HepG2 (cell line): ENCODE results near the gene HPS3. TPM values are rescaled to one million over a fixed set of nuclear protein-coding genes. Genes with fewer than 3 reads are reported as not detected.

Experiments used
- GZF1 ChIP-seq: sonication (generic); formaldehyde crosslinking; IDR thresholded peaks from 2 replicates; pipeline ENCODE4 v1.5.1; 2020; ENCODE audit warnings: mild to moderate bottlenecking, missing genetic modification reagents
- HDAC6 ChIP-seq: fragments of 200-600 bp; sonication (generic); IDR thresholded peaks from 2 replicates; pipeline ENCODE4 v1.7.0; 2017; ENCODE audit warnings: mild to moderate bottlenecking, antibody characterized with exemption, low read length, low read depth
- HOXA5 ChIP-seq: sonication (generic); formaldehyde crosslinking; IDR thresholded peaks from 2 replicates; pipeline ENCODE4 v1.4.0; 2020; ENCODE audit warnings: missing genetic modification reagents
- NCOA1 ChIP-seq: sonication (generic); formaldehyde crosslinking; IDR thresholded peaks from 2 replicates; pipeline ENCODE4 v1.9.0; 2021; ENCODE audit warnings: missing genetic modification reagents
- RARA ChIP-seq: IDR thresholded peaks from 2 replicates; pipeline ENCODE4 v1.6.1; 2016; ENCODE audit warnings: missing genetic modification reagents, missing compliant biosample characterization
- RFX1 ChIP-seq: fragments of 450-650 bp; IDR thresholded peaks from 2 replicates; pipeline ENCODE4 v1.6.1; 2017
- SCMH1 ChIP-seq: sonication (generic); formaldehyde crosslinking; IDR thresholded peaks from 2 replicates; pipeline ENCODE4 v1.9.0; 2021; ENCODE audit warnings: missing genetic modification reagents, mild to moderate bottlenecking, borderline replicate concordance
- STAG1 ChIP-seq: sonication (generic); formaldehyde crosslinking; IDR thresholded peaks from 2 replicates; pipeline ENCODE4 v1.4.0; 2020; ENCODE audit warnings: missing genetic modification reagents
- ZKSCAN8 ChIP-seq: IDR thresholded peaks from 2 replicates; pipeline ENCODE4 v1.6.1; 2016; ENCODE audit warnings: borderline replicate concordance, missing genetic modification reagents, missing compliant biosample characterization
- ZNF282 ChIP-seq: fragments of 450-650 bp; IDR thresholded peaks from 2 replicates; pipeline ENCODE4 v1.6.1; 2018; ENCODE audit not compliant: partially characterized antibody
- ZNF660 ChIP-seq: sonication (generic); formaldehyde crosslinking; IDR thresholded peaks from 2 replicates; pipeline ENCODE4 v1.5.1; 2020; ENCODE audit warnings: mild to moderate bottlenecking, low read depth, missing genetic modification reagents, borderline replicate concordance
- ZSCAN30 ChIP-seq: sonication (generic); formaldehyde crosslinking; IDR thresholded peaks from 2 replicates; pipeline ENCODE4 v1.5.0; 2020; ENCODE audit warnings: mild to moderate bottlenecking, missing genetic modification reagents
- ZSCAN31 ChIP-seq: sonication (generic); formaldehyde crosslinking; IDR thresholded peaks from 2 replicates; pipeline ENCODE4 v1.5.0; 2020; ENCODE audit warnings: low read depth, mild to moderate bottlenecking, missing genetic modification reagents
- polyA plus RNA-seq, 8 experiments: library from polyadenylated mRNA; depleted of rRNA in 3 of 8; stranded (reverse) in 7 of 8; unstranded in 1 of 8; fragments of >200 nt; fragmentation: Illumina TruSeq in 4 of 8; extraction: Trizol in 4 of 8; gene quantifications; 2 replicates each; pipeline versions ENCODE4 v1.2.1 to v1.2.3, GENCODE V29; 2011 to 2016; ENCODE audit warnings: low read depth in 4 of 8, missing spikeins in 1 of 8, mixed read lengths in 1 of 8; ENCODE audit not compliant: insufficient read depth in 1 of 8
- total RNA-seq, 5 experiments: library from RNA; depleted of rRNA; stranded (reverse); fragments of >200 nt; fragmentation: Illumina TruSeq; extraction: Trizol; gene quantifications; 2 replicates each; pipeline ENCODE4 v1.2.3, GENCODE V29; 2016; ENCODE audit warnings: low read depth in 1 of 5
- TF ChIP-seq, protein P1 (sequence below): sonication (generic); formaldehyde crosslinking; conservative IDR thresholded peaks from 2 replicates; pipeline ENCODE4 v1.4.0; 2020; ENCODE audit warnings: missing genetic modification reagents
- TF ChIP-seq, protein P2 (sequence below): IDR thresholded peaks from 2 replicates; pipeline ENCODE4 v1.6.1; 2016; ENCODE audit warnings: missing compliant biosample characterization, missing genetic modification reagents, borderline replicate concordance
- TF ChIP-seq, protein P3 (sequence below): IDR thresholded peaks from 2 replicates; pipeline ENCODE4 v1.6.1; 2016; ENCODE audit warnings: missing biosample characterization, missing genetic modification reagents, low read depth
- TF ChIP-seq, protein P4 (sequence below): IDR thresholded peaks from 2 replicates; pipeline ENCODE4 v1.6.1; 2016; ENCODE audit warnings: low read depth, borderline replicate concordance
- TF ChIP-seq, protein P5 (sequence below): sonication (generic); formaldehyde crosslinking; IDR thresholded peaks from 2 replicates; pipeline ENCODE4 v1.8.0; 2022; ENCODE audit warnings: missing genetic modification reagents, mild to moderate bottlenecking, moderate library complexity, borderline replicate concordance
- TF ChIP-seq, protein P6 (sequence below): sonication (generic); formaldehyde crosslinking; IDR thresholded peaks from 2 replicates; pipeline ENCODE4 v1.4.0; 2020; ENCODE audit warnings: missing genetic modification reagents, borderline replicate concordance

HPS3 gene
- total and polyA plus RNA-seq, 2 of the 13 experiments (the other 11 are each of a cell fraction or from before 2014, with no cell fraction given), result 9.5 to 18.9 TPM

DNA sequence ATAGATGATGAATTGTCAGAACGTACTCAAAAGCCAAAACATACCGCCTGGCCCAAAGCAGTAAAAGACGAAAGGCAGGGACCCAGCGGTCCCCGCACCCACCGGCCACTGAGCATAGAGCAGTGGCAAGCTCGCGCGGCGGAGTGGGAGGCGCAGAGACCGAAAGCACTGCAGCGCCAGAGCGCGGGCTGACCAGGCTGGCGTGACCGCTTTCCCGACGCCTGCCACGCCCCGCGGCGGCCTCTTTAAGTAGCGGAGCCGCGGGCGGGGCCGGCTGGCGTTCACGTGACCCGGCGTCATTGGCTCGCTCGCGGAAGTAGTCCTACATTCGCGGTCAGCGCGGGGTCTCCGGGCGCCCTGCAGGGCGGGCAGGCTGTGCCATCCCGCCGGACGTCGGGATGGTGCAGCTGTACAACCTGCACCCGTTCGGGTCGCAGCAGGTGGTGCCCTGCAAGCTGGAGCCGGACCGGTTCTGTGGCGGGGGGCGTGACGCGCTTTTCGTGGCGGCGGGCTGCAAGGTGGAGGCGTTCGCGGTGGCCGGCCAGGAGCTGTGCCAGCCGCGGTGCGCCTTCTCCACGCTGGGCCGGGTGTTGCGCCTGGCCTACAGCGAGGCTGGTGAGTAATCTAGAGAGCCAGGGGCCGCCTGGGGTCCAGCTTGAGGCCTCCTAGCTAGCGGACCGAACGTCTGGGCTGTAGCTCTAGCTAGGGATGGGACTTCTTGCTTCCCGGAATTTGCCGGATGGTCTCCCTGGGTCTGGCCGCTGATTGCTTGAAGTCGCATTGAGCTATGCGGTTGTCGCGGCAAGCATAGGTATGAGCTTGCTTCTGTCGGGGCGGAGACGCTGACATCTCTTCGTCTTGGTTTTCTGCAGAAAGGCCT is at the start of gene HPS3 (continued):
- TF ChIP-seq GZF1 (CRISPR knock-in tag), result no peak
- TF ChIP-seq, protein P1, sequence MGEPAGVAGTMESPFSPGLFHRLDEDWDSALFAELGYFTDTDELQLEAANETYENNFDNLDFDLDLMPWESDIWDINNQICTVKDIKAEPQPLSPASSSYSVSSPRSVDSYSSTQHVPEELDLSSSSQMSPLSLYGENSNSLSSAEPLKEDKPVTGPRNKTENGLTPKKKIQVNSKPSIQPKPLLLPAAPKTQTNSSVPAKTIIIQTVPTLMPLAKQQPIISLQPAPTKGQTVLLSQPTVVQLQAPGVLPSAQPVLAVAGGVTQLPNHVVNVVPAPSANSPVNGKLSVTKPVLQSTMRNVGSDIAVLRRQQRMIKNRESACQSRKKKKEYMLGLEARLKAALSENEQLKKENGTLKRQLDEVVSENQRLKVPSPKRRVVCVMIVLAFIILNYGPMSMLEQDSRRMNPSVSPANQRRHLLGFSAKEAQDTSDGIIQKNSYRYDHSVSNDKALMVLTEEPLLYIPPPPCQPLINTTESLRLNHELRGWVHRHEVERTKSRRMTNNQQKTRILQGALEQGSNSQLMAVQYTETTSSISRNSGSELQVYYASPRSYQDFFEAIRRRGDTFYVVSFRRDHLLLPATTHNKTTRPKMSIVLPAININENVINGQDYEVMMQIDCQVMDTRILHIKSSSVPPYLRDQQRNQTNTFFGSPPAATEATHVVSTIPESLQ (CRISPR knock-in tag), result no peak
- TF ChIP-seq, protein P2, sequence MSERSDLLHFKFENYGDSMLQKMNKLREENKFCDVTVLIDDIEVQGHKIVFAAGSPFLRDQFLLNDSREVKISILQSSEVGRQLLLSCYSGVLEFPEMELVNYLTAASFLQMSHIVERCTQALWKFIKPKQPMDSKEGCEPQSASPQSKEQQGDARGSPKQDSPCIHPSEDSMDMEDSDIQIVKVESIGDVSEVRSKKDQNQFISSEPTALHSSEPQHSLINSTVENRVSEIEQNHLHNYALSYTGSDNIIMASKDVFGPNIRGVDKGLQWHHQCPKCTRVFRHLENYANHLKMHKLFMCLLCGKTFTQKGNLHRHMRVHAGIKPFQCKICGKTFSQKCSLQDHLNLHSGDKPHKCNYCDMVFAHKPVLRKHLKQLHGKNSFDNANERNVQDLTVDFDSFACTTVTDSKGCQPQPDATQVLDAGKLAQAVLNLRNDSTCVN (CRISPR knock-in tag), result peak; percentile 67; the same call in 1 of the 2 replicates
- no peak for TF ChIP-seq STAG1 (CRISPR knock-in tag)
- TF ChIP-seq ZSCAN30 (CRISPR knock-in tag), result no peak
- no peak for TF ChIP-seq ZKSCAN8
- TF ChIP-seq, protein P3, sequence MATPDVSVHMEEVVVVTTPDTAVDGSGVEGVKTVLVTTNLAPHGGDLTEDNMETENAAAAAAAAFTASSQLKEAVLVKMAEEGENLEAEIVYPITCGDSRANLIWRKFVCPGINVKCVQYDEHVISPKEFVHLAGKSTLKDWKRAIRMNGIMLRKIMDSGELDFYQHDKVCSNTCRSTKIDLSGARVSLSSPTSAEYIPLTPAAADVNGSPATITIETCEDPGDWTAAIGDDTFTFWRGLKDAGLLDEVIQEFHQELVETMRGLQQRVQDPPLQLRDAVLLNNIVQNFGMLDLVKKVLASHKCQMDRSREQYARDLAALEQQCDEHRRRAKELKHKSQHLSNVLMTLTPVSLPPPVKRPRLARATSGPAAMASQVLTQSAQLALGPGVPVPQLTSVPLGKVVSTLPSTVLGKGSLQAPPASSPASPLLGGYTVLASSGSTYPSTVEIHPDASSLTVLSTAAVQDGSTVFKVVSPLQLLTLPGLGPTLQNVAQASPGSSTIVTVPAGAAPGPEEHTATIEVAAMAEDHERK, result peak; percentile 59; the same call in 1 of the 2 replicates
- TF ChIP-seq, protein P4, sequence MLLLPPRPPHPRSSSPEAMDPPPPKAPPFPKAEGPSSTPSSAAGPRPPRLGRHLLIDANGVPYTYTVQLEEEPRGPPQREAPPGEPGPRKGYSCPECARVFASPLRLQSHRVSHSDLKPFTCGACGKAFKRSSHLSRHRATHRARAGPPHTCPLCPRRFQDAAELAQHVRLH (CRISPR knock-in tag), result no peak
- TF ChIP-seq HOXA5 (CRISPR knock-in tag), result no peak; the same call in none of the 2 replicates
- TF ChIP-seq ZNF282, result no peak
- TF ChIP-seq HDAC6, result no peak
- TF ChIP-seq RARA (CRISPR knock-in tag), result no peak; the same call in 1 of the 2 replicates
- TF ChIP-seq, protein P5, sequence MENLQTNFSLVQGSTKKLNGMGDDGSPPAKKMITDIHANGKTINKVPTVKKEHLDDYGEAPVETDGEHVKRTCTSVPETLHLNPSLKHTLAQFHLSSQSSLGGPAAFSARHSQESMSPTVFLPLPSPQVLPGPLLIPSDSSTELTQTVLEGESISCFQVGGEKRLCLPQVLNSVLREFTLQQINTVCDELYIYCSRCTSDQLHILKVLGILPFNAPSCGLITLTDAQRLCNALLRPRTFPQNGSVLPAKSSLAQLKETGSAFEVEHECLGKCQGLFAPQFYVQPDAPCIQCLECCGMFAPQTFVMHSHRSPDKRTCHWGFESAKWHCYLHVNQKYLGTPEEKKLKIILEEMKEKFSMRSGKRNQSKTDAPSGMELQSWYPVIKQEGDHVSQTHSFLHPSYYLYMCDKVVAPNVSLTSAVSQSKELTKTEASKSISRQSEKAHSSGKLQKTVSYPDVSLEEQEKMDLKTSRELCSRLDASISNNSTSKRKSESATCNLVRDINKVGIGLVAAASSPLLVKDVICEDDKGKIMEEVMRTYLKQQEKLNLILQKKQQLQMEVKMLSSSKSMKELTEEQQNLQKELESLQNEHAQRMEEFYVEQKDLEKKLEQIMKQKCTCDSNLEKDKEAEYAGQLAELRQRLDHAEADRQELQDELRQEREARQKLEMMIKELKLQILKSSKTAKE (CRISPR knock-in tag), result no peak; the same call in 1 of the 2 replicates
- TF ChIP-seq NCOA1 (CRISPR knock-in tag), result no peak
- TF ChIP-seq, protein P6, sequence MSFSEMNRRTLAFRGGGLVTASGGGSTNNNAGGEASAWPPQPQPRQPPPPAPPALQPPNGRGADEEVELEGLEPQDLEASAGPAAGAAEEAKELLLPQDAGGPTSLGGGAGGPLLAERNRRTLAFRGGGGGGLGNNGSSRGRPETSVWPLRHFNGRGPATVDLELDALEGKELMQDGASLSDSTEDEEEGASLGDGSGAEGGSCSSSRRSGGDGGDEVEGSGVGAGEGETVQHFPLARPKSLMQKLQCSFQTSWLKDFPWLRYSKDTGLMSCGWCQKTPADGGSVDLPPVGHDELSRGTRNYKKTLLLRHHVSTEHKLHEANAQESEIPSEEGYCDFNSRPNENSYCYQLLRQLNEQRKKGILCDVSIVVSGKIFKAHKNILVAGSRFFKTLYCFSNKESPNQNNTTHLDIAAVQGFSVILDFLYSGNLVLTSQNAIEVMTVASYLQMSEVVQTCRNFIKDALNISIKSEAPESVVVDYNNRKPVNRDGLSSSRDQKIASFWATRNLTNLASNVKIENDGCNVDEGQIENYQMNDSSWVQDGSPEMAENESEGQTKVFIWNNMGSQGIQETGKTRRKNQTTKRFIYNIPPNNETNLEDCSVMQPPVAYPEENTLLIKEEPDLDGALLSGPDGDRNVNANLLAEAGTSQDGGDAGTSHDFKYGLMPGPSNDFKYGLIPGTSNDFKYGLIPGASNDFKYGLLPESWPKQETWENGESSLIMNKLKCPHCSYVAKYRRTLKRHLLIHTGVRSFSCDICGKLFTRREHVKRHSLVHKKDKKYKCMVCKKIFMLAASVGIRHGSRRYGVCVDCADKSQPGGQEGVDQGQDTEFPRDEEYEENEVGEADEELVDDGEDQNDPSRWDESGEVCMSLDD (CRISPR knock-in tag), result peak; percentile 24; the same call in 1 of the 2 replicates
- no peak for TF ChIP-seq RFX1
- no peak for TF ChIP-seq SCMH1 (CRISPR knock-in tag)
- TF ChIP-seq ZNF660 (CRISPR knock-in tag), result no peak
- TF ChIP-seq ZSCAN31 (CRISPR knock-in tag), result peak; percentile 90; the same call in 1 of the 2 replicates
